ENCODE results near the gene CAND1. TPM values are rescaled to one million over a fixed set of nuclear protein-coding genes. Genes with fewer than 3 reads are reported as not detected.

Gene CAND1
- total and polyA plus RNA-seq, 2 of the 8 experiments (the other 6 are each of a cell fraction or from before 2014, with no cell fraction given): 39.4 to 271 TPM

GRCh38 chr12:67251012-67251411 is 18.1 kb upstream of the CAND1 start (continued):
- TF ChIP-seq, protein P1, sequence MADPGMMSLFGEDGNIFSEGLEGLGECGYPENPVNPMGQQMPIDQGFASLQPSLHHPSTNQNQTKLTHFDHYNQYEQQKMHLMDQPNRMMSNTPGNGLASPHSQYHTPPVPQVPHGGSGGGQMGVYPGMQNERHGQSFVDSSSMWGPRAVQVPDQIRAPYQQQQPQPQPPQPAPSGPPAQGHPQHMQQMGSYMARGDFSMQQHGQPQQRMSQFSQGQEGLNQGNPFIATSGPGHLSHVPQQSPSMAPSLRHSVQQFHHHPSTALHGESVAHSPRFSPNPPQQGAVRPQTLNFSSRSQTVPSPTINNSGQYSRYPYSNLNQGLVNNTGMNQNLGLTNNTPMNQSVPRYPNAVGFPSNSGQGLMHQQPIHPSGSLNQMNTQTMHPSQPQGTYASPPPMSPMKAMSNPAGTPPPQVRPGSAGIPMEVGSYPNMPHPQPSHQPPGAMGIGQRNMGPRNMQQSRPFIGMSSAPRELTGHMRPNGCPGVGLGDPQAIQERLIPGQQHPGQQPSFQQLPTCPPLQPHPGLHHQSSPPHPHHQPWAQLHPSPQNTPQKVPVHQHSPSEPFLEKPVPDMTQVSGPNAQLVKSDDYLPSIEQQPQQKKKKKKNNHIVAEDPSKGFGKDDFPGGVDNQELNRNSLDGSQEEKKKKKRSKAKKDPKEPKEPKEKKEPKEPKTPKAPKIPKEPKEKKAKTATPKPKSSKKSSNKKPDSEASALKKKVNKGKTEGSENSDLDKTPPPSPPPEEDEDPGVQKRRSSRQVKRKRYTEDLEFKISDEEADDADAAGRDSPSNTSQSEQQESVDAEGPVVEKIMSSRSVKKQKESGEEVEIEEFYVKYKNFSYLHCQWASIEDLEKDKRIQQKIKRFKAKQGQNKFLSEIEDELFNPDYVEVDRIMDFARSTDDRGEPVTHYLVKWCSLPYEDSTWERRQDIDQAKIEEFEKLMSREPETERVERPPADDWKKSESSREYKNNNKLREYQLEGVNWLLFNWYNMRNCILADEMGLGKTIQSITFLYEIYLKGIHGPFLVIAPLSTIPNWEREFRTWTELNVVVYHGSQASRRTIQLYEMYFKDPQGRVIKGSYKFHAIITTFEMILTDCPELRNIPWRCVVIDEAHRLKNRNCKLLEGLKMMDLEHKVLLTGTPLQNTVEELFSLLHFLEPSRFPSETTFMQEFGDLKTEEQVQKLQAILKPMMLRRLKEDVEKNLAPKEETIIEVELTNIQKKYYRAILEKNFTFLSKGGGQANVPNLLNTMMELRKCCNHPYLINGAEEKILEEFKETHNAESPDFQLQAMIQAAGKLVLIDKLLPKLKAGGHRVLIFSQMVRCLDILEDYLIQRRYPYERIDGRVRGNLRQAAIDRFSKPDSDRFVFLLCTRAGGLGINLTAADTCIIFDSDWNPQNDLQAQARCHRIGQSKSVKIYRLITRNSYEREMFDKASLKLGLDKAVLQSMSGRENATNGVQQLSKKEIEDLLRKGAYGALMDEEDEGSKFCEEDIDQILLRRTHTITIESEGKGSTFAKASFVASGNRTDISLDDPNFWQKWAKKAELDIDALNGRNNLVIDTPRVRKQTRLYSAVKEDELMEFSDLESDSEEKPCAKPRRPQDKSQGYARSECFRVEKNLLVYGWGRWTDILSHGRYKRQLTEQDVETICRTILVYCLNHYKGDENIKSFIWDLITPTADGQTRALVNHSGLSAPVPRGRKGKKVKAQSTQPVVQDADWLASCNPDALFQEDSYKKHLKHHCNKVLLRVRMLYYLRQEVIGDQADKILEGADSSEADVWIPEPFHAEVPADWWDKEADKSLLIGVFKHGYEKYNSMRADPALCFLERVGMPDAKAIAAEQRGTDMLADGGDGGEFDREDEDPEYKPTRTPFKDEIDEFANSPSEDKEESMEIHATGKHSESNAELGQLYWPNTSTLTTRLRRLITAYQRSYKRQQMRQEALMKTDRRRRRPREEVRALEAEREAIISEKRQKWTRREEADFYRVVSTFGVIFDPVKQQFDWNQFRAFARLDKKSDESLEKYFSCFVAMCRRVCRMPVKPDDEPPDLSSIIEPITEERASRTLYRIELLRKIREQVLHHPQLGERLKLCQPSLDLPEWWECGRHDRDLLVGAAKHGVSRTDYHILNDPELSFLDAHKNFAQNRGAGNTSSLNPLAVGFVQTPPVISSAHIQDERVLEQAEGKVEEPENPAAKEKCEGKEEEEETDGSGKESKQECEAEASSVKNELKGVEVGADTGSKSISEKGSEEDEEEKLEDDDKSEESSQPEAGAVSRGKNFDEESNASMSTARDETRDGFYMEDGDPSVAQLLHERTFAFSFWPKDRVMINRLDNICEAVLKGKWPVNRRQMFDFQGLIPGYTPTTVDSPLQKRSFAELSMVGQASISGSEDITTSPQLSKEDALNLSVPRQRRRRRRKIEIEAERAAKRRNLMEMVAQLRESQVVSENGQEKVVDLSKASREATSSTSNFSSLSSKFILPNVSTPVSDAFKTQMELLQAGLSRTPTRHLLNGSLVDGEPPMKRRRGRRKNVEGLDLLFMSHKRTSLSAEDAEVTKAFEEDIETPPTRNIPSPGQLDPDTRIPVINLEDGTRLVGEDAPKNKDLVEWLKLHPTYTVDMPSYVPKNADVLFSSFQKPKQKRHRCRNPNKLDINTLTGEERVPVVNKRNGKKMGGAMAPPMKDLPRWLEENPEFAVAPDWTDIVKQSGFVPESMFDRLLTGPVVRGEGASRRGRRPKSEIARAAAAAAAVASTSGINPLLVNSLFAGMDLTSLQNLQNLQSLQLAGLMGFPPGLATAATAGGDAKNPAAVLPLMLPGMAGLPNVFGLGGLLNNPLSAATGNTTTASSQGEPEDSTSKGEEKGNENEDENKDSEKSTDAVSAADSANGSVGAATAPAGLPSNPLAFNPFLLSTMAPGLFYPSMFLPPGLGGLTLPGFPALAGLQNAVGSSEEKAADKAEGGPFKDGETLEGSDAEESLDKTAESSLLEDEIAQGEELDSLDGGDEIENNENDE (IDR thresholded peaks at IDR 0.05; ENCODE audit: insufficient replicate concordance, low read length): no peak
